GM21825 (cell line): ENCODE results near the gene BUB1B.

ENCODE experiments used
- ATAC-seq: cut with Tn5 transposase; IDR thresholded peaks from one replicate; pipeline ENCODE4 v1.9.1; 2021; ENCODE audit warnings: mild to moderate bottlenecking, moderate library complexity; ENCODE audit not compliant: unreplicated experiment

BUB1B gene

GRCh38 chr15:40239404-40239692, 78.5 kb downstream of the BUB1B start:
- ATAC-seq: no peak

GRCh38 chr15:40239693-40240618, 79.1 kb downstream of the BUB1B start:
- ATAC-seq: no peak

GRCh38 chr15:40240619-40241221, 79.9 kb downstream of the BUB1B start:
- ATAC-seq: no peak

- no peak for ATAC-seq
Measured at GRCh38 chr15:40241269-40242212, 80.7 kb downstream of the BUB1B start.

- no peak for ATAC-seq
Measured at GRCh38 chr15:40242213-40242599, 81.3 kb downstream of the BUB1B start.

GRCh38 chr15:40242601-40243000, 81.7 kb downstream of the BUB1B start:
- no peak for ATAC-seq

GRCh38 chr15:40243126-40243810, 82.4 kb downstream of the BUB1B start:
- ATAC-seq: no peak

GRCh38 chr15:40244961-40245523, 84.2 kb downstream of the BUB1B start:
- no peak for ATAC-seq

GRCh38 chr15:40245666-40246450, 85.0 kb downstream of the BUB1B start:
- ATAC-seq: no peak

- no peak for ATAC-seq
Measured at GRCh38 chr15:40246496-40247280, 85.8 kb downstream of the BUB1B start.

GRCh38 chr15:40247406-40247971, 86.6 kb downstream of the BUB1B start:
- ATAC-seq: no peak

- no peak for ATAC-seq
Measured at GRCh38 chr15:40248006-40248783, 87.3 kb downstream of the BUB1B start.

GRCh38 chr15:40249477-40250303, 88.8 kb downstream of the BUB1B start:
- ATAC-seq: no peak

GRCh38 chr15:40250304-40250656, 89.4 kb downstream of the BUB1B start:
- no peak for ATAC-seq

- ATAC-seq: no peak
Measured at GRCh38 chr15:40250771-40251483, 90.1 kb downstream of the BUB1B start.

- no peak for ATAC-seq
Measured at GRCh38 chr15:40251486-40252140, 90.7 kb downstream of the BUB1B start.
